Measurements from ENCODE around the gene IDH1.

The IDH1 gene

GRCh38 chr2:208250388-208250787, 4.5 kb downstream of the IDH1 start:
- no peak for TF ChIP-seq CTCF (IDR thresholded peaks at IDR 0.05; ENCODE audit: low read depth, low read length, missing control alignments)
- no peak for DNase-seq (ENCODE audit: extremely low read depth, low read depth)
- H3K4me3 ChIP-seq (replicated peaks; ENCODE audit: low read depth, low read length), result no peak overlapping the region

GRCh38 chr2:208249296-208249695, 5.6 kb downstream of the IDH1 start:
- no peak for DNase-seq (ENCODE audit: extremely low read depth, low read depth)

DNA sequence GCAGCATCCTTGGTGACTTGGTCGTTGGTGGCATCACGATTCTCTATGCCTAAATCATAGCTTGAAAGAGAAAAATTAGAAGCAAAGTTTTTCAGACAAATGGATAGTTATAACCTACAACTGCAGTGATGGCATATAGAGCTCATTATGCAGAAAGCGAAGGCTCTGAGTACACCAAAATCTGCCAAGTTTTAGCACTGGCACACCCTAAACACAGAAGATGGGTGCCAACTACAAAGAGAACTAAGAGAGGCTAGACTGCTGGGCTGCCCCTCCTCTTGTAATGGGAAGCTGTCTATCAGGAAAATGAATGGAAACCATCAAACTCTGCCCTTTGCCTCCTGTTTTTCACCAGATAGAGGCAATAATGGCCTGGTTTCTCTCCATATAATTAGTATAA, 6.3 kb downstream of the IDH1 start:
- no peak for TF ChIP-seq CTCF (IDR thresholded peaks at IDR 0.05; ENCODE audit: low read depth, low read length, missing control alignments)
- DNase-seq (ENCODE audit: extremely low read depth, low read depth), result no peak
- H3K4me3 ChIP-seq (replicated peaks; ENCODE audit: low read depth, low read length), result no peak overlapping the region

More at GRCh38 chr2:208249296-208249695, 5.6 kb downstream of the IDH1 start:
- no peak for TF ChIP-seq CTCF (IDR thresholded peaks at IDR 0.05; ENCODE audit: low read depth, low read length, missing control alignments)
- no peak overlapping the region for H3K4me3 ChIP-seq (replicated peaks; ENCODE audit: low read depth, low read length)

- no peak overlapping the region for H3K4me3 ChIP-seq (replicated peaks; ENCODE audit: low read depth, low read length)
- no peak for TF ChIP-seq CTCF (IDR thresholded peaks at IDR 0.05; ENCODE audit: low read depth, low read length, missing control alignments)
- no peak for DNase-seq (ENCODE audit: extremely low read depth, low read depth)
Observed at GRCh38 chr2:208245746-208246145, 9.1 kb downstream of the IDH1 start.

GRCh38 chr2:208244422-208244821, 10.4 kb downstream of the IDH1 start:
- no peak for TF ChIP-seq CTCF (IDR thresholded peaks at IDR 0.05; ENCODE audit: low read depth, low read length, missing control alignments)
- H3K4me3 ChIP-seq (replicated peaks; ENCODE audit: low read depth, low read length), result no peak overlapping the region
- no peak for DNase-seq (ENCODE audit: extremely low read depth, low read depth)

GRCh38 chr2:208240619-208241209, 14.2 kb downstream of the IDH1 start:
- H3K4me3 ChIP-seq (replicated peaks; ENCODE audit: low read depth, low read length), result no peak overlapping the region
- no peak for DNase-seq (ENCODE audit: extremely low read depth, low read depth)
- no peak for TF ChIP-seq CTCF (IDR thresholded peaks at IDR 0.05; ENCODE audit: low read depth, low read length, missing control alignments)

Data from HFF-Myc (cell line).